HG03521 (cell line): ENCODE results near the gene HBS1L.
A peak's percentile ranks its signal among the peaks of the same experiment; 100 is the strongest.

Experiments used
- ATAC-seq: cut with Tn5 transposase; IDR thresholded peaks from one replicate; pipeline ENCODE4 v1.9.1; 2021; ENCODE audit warnings: mild to moderate bottlenecking, moderate library complexity; ENCODE audit not compliant: unreplicated experiment

Gene HBS1L

DNA sequence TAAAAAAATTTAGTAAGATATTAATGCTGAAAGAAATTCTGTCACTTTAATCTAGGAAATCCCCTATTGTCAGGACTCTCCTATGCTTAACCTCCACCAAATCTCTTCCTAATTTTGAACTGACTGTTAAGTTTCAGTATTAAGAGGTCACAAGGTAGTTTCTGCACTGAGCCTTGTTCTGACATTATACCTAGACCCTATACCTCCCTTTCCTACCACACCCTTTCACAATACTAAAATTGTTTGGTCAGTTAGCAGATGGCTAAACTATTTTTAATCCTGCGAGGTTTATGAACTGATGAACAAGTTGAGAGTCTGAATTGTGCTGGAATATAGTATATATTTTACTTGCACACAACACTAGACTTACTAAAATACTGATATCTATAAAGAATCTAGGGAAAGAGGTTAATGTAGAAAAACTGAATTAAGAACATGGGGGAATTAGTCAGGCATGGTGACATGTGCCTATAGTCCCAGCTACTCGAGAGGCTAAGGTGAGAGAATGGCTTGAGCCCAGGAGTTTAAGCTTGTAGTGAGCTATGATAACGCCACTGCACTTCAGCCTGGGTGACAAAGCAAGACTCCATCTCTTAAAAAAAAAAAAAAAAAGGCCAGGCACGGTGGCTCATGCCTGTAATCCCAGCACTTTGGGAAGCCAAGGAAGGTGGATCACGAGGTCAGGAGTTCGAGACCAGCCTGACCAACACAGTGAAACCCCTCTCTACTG is 51.5 kb downstream of the HBS1L start:
- peak; percentile 88 for ATAC-seq

DNA sequence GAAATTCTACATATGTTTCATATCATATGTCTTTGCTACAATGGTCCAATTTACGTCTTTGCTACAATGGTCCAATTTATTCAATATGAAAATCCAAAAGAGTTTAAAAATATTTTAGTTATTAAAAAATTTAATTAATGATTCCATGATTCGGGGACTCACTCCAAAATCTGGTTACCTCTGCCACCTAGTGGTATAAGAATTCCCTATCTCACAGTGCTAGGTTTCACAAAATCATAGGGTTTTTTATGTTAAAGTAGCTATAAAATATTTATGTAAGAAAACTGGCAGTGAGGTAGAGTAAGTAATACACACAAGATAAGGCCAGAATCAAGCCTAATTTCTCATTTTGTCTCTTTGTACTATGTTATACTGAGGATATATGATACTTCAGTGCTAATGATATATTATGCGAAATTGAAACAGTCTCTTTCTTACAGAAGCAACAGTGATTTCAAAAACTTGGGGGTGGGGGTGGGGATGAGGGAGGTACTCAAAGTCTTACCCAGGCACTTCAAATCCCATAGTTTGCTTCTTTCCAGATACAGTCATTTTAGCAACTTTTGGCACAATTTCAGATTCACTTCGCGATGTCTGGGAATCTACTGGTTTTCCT is 52.3 kb downstream of the HBS1L start:
- ATAC-seq: no peak

GRCh38 chr6:134999107-134999506 is 55.5 kb downstream of the HBS1L start:
- ATAC-seq: no peak

DNA sequence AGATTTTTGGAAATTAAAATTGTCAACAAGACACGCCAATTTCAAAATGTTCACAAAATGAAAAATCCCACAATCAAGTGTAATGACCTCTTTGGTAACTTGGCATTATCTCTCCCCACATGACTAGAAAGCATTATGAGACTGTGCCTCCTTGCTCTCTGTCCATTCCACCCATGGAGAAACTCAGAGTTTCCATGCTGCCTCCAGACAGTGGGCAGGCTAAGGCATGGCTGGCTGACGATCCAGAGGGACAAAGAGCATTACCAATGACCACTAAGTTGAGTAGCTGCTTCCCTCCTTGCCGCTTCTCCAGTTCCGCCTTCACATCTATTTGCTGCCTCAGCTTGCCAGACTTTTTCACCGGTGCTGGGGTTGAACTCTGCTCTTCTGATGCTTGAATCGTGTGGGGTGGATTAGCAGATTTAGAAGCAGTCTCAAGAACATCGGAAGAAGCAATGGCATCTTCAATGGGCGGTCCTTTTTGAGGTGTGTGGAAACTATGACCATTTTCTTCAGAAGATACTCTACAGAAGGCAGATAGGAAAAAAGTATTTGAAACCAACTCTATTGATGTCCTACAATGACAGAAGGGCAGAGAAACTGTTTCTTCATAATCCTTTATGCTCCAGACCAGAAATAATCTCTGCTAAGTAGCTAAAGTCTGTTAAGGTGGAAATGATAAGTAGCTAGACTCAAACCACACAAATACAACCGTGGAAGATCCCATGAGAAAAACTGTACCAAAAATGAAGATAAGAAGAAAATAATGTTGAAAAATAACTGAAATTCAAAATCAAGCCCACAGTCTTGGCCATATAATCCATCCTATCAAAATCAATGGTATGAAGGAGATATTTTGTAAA is 57.3 kb downstream of the HBS1L start:
- ATAC-seq: no peak

GRCh38 chr6:134995536-134995935 is 59.1 kb downstream of the HBS1L start:
- no peak for ATAC-seq

DNA sequence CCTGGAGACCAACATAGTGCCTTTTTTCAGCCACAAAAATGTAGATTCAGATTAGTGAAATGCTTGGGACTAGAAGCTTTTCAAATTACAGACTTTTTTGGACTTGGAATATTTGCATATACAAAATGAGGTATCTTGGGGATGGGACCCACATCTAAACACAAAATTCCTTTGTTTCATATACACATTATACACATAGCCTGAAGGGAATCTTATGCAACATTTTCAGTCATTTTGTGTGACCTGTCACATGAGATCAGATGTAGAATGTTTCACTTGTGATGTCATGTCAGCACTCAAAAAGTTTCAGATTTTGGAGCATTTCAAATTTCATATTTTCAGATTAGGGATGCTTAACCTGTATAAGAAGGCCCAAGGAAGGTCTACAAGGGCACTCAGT is 60.2 kb downstream of the HBS1L start:
- ATAC-seq: no peak

DNA sequence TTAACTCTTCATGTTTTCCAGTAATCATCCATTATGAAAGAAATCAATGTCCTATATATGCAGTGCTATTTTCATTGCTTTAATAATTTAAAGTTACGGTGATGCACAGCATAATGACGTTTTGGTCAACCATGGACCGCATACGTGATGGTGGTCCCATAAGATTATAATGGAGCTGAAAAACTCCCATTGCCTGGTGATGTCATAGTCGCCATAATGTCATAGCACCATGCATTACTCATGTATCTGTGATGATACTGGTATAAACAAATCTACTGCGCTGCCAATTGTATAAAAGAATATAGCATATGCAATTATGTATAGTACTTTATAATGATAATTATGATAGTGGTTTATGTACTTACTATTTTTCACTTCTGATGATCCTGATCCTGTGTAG is 62.5 kb downstream of the HBS1L start:
- ATAC-seq: no peak

- ATAC-seq: no peak
Observed at GRCh38 chr6:134990262-134990661, 64.4 kb downstream of the HBS1L start.

GRCh38 chr6:134984821-134985220 is 69.8 kb downstream of the HBS1L start:
- no peak for ATAC-seq

GRCh38 chr6:134983823-134984222 is 70.8 kb downstream of the HBS1L start:
- ATAC-seq: no peak

- no peak for ATAC-seq
Observed at GRCh38 chr6:134982161-134982560, 72.5 kb downstream of the HBS1L start.

- no peak for ATAC-seq
Observed at GRCh38 chr6:134980846-134981245, 73.8 kb downstream of the HBS1L start.

- peak; percentile 73 for ATAC-seq
Observed at GRCh38 chr6:134979142-134979541, 75.5 kb downstream of the HBS1L start.

DNA sequence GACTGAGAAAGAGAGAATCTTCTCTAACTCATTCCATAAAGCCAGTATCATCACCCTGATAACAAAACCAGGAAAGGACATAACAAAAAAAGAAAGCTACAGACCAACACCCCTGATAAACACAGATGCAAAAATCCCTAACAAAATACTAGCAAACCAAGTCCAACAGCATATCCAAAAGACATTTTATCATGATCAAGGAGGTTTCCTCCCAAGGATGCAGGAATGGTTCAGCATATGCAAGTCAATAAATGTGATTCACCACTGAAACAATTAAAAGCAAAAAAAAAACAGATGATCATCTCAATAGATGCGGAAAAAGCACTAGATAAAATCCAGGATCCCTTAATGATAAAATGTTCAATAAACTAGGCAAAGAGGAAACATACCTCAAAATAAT is 80.3 kb downstream of the HBS1L start:
- ATAC-seq: no peak

GRCh38 chr6:134967711-134968110 is 86.9 kb downstream of the HBS1L start:
- ATAC-seq: no peak

DNA sequence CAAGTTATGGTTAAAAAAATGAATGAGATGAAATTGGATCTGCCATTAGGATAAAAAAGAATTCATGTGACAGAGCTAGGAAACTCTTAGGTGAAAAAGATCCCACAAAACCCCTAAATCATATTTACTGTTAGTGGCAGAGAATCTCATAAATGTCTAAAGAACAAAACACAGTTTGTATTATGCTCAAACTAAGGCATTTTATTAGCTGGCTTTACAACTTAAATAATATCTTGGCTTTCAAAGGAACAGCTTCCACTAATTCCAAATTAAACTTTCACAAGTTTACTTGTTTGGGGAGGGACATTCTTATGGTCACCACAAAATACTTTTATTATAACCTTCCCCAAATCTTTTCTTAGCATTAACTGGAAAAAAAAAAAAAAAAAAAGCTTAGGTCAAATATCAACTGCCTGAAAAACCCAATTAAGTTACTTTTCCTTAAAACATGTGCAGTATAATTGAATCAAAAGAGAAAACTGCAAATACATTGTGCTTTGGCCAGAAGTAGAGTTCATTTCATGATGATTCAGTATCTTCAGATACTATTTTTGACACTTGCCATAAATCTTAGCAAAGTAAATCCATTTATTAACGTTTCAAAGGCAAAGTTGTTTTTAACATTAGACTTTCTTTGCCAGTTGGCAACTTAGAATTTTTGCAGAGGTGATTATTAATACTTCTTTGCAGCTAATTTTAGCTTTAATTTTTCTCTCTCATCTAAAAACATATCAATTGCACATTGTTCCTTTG is 90.0 kb downstream of the HBS1L start:
- no peak for ATAC-seq

- no peak for ATAC-seq
Observed at GRCh38 chr6:134962421-134962820, 92.2 kb downstream of the HBS1L start.

DNA sequence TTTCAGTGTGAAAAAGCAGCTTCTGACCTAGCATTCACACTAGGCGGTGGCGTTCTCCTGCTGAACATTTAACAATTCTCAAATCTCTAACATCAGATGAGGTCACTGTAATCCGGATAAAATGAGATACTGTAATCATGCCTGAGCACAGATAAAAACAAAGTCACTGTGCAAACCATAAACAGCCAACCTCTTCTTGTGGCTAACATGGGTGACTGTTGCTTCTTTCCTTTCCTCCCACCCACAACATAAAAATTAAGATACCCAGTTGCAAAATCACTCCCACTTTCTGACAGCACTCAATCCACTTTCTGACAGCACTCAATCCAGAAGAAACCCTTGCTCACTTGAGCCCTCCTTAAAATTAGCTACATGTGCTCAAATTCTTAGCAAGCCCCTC is 93.3 kb downstream of the HBS1L start:
- no peak for ATAC-seq

DNA sequence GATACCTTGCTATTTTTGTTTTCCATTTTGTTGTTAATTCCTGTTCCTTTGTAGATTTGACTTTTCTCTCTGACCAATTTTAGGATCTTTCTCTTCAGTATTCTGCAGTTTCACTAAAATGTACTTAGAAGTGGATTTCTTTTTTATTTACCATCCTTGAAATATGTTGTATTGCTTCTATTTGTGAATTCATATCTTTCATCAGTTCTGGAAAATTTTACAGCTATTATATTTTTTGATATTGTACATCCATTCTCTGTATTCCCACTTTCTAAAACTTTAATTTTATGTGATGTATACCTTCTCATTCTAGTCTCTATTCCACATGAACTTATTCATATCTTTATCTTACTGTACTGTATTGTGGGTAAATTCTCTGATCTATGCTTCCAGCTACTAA is 95.0 kb downstream of the HBS1L start:
- no peak for ATAC-seq

- no peak for ATAC-seq
Observed at GRCh38 chr6:134956676-134957075, 97.9 kb downstream of the HBS1L start.

DNA sequence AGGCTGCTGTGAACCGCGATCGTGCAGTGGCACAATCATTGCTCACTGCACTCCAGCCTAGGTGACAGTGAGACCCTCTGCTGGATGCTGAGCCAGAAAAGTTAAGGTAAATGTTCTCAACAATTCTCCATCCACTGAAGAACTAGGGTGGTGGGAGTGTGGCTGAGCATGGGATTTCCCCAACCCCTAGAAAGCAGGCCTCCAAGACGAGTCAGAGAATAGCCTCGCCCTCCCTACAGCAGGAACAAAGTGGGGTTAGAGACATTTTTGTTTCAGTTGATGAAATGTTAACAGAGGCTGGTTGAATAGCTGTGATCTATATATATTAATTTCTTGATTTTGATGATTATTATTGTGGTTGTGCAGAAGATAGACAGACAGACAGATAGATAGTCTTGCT is 98.6 kb downstream of the HBS1L start:
- ATAC-seq: no peak
